GM18505 (cell line): ENCODE results near the gene ONECUT1.

Experiments
- ATAC-seq: cut with Tn5 transposase; IDR thresholded peaks from one replicate; pipeline ENCODE4 v1.9.1; 2021; ENCODE audit not compliant: unreplicated experiment
- POLR2A ChIP-seq: IDR thresholded peaks from 4 replicates; pipeline ENCODE4 v1.6.1; 2011; ENCODE audit warnings: borderline replicate concordance; ENCODE audit not compliant: insufficient read depth, insufficient read length; ENCODE audit errors: extremely low read depth

Gene ONECUT1

DNA sequence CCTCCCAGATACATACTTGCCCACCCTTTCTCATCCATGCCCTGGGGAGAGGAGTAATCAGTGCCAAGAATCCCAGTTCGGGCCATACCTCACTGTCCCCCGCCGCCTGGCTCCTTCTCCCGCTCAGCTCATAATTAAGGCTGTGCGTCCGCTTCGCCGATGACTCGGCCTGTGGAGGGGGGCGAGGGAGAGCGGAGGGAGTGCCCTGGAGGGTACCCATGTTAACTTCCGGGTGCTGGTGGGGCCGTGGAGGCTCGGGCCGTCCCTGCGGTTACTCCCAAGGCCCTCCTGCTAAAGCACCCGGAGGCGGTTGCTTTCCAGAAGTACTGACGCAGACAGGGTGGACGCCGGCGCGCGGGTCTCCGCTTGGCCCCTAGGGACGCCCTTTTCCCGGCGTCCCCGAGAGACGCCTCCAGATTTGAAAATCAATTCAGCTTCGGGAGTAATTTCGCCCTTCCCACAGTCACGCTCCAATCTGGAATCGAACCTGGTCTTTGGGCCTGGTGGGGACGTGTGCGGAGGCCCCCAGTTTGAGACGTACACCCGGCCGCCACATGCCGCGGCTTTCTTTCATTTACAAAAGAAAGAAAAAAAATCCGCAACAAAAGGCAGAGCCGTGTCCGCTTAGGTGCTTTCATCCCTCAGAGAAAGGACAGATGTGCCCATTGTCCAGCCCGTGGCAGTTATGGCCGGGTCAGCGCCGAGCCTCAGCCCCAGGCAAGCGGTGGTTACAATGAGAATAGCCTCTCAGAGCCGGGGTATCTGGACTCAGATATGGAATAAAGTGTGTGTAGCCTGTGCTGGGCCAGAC is 1.0 kb upstream of the ONECUT1 start:
- no peak for ATAC-seq
- no peak for TF ChIP-seq POLR2A

DNA sequence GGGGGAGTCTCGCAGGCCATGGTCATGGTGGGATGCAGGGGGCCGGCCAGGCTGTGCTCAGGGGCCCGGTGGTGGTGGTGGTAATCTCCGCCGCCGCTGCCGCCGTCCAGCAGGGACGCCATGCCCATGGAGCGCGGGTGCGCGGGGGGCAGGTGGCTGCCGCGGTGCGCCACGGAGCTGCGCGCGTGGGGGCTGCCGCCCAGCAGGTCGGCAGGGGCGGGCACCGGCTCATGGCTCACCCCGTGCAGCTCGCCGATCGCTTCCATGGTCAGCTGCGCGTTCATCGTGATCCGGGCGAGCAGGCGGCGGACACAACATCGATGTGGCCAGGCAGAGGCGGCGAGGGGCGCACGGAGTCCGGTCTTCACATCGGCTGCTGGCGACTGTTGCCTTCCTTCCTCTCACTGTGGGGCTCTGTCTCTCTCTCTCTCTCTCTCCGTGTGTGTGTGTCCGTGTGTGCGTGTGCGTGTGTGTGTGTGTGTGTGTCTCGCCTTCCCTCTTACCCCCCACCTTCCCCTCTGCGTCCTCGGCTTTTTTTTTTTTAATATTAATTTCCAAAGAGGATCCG is 451 bp downstream of the ONECUT1 start:
- TF ChIP-seq POLR2A: no peak
- no peak for ATAC-seq

DNA sequence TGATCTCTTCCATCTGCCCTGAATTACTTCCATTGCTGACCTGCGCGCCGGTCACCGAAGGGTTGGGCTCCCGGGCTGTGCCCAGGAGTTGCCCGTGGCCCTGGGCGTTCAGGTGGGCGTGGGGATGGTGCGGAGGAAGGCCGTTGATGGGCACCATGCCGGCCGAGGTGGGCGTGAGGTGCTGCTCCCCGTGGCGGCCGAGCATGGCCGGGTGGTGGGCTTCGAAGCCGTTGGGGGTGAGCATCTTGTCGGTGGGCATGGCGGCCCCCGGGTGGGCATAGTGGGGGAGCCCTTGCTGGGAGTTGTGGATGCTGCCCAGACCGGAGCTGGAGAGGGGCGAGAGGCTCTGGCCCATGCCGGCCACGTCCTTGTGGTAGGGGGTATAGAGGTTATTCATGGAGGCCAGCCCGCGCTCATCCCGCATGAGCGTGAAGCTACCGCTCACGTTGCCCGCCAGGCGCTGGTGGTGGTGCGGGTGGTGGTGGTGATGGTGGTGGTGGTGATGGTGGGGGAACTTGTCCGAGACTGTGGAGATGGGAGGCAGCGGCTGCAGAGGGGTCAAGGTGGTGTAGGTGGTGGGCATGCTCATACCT is 1.0 kb downstream of the ONECUT1 start:
- no peak for TF ChIP-seq POLR2A
- ATAC-seq: no peak

DNA sequence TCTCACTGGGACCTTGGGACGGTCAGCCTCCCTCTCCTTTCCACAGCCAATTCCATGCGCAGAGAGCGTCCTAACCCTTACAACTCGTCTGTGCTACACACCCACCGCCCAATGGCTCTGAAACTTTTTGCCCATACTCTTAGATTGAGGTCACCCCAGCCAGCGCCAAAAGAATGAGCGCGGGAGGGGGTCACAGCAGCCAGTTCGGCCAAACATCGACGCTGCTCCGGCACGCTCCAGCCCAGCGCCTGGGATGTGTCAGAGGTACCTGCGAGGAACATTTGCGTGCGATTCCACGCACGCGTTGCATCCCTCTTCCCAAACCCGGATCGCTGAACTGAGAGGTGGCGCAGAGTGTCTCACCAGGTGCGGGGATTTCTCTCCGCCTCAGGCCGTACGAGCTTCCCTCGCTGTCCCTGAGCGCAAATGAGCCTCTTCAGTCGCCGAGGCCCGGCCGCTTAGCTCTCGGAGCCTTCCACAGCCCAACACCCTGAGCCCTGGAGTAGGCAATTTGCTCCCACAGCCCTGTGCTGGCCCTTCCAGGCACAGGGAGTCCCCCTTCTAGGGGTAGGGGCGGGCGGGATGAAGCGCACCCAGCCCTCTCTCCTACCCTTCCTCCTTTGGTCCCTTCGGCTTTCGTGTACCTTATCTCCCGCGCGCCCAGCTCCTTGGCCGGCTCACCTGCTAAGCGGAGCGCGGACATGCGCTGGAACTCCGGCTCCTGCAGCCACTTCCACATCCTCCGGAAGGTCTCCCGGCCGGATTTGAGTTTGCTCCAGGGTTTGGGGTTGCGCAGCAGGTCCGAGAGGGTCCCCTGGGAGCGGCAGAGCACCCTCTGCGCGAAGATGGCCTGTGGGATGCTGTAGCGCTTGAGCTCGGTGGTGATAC is 1.8 kb downstream of the ONECUT1 start:
- ATAC-seq: no peak
- no peak for TF ChIP-seq POLR2A

DNA sequence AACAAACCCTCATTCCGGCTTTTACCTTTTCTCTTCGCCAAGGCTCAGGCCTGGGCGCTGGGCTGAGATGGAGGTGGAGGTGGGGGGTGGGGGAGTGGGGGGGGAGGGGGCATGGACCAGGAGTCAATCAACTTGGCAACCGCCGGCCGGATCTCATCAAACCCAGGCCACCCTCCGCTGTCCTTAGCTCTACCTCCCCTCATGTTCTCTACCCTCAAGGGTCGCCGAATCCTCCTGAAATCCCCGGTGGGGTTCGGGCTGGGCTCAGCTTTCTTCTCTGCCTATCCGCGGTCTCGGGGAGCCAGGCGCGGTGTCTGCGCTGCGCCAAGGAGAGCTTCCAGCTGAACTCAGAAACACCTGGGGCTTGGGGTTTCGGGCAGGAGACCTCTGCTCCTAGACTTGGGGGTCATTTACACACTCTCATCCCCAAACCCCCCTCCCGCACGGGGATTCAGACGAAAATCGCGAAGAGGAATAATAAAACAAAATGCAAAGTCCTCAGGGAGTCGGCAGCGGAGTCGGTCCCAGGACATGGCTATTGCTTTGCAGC is 2.5 kb downstream of the ONECUT1 start:
- no peak for TF ChIP-seq POLR2A
- no peak for ATAC-seq

DNA sequence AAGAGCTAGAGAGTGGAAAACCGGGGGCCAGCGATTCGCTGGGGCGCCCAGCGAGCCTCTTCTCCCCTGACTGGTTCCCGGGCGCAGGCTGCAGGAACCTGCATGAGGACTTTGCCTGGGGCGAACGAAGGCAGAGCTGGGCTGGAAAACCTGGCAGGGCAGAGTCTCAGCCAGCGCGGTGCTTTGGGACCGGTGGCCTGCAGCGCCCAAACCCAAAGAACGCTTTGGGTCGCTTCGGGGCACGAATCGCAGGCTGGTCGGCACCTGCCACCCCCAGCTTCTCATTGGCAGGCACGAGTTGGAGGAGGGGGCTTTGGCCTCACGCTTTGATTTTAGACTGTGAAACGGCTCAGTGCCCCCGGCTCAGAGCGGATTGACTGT is 3.0 kb downstream of the ONECUT1 start:
- TF ChIP-seq POLR2A: no peak
- ATAC-seq: no peak

DNA sequence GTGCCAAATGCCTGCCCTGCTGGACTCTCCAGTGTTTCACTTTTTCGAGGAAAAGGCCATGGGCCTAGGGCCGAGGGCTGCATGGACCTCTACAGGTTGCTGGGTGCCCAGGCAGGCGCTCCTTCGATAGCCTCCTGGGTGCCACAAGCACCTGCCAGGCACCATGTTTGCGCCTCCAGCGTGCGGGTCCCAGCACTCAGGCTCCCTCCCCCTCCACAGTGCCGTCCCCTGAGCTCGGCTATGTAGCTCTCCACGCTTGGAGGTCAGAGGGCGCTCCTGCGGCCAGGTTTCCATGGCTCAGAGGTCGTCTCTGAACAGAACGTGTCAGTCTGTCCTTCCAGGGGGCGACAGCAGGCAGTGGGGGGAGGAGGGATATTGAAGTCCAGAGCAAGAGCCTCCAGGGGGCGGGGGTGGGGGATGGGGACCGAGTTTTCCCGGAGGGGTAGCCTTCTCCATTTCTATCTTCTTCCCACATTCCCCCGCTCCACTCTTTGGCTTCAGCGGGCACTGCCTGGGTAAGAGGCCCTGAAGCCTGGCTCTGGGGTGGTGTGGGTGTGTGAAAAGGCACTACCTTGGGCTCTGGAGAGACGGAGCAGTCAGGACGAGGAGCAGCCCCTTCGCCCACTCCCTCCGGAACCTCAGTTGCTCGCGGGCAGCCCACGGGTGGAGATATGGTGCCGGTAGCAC is 3.6 kb downstream of the ONECUT1 start:
- ATAC-seq: no peak
- no peak for TF ChIP-seq POLR2A

DNA sequence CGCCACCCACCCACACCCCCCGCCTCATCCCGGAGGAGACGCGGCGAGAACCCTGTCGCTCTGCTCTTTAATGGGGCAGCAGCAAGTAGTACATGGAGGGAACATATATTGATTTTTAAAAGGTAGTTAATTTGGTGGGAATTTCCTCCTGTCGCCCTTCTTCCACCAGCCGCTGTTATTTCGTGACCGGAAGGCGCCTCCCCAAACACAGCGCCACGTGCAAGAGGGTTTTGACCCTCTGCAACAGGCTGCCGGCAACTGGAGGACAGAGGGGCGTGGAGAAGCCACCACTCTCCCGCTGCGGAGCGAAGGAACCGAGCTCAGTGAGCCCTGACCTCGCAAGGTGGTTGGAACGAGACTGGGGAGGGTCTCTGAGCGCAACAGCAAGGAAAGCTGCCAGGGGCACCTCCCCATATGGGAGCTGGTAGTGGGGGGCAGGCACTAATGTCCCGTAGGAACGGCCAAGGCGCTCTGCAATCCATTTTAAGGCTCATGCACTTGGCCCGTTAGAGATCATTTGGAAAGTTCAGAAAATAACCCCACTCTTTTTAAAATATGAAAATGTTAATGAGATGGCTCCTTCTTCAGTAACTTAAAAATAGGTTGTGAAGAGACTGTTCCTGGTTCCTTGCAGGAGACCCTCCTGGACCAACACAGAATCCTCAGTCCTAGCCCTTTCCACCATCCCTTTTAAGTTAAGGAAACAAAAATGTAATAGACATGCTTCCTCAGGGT is 4.3 kb downstream of the ONECUT1 start:
- TF ChIP-seq POLR2A: no peak
- ATAC-seq: no peak

DNA sequence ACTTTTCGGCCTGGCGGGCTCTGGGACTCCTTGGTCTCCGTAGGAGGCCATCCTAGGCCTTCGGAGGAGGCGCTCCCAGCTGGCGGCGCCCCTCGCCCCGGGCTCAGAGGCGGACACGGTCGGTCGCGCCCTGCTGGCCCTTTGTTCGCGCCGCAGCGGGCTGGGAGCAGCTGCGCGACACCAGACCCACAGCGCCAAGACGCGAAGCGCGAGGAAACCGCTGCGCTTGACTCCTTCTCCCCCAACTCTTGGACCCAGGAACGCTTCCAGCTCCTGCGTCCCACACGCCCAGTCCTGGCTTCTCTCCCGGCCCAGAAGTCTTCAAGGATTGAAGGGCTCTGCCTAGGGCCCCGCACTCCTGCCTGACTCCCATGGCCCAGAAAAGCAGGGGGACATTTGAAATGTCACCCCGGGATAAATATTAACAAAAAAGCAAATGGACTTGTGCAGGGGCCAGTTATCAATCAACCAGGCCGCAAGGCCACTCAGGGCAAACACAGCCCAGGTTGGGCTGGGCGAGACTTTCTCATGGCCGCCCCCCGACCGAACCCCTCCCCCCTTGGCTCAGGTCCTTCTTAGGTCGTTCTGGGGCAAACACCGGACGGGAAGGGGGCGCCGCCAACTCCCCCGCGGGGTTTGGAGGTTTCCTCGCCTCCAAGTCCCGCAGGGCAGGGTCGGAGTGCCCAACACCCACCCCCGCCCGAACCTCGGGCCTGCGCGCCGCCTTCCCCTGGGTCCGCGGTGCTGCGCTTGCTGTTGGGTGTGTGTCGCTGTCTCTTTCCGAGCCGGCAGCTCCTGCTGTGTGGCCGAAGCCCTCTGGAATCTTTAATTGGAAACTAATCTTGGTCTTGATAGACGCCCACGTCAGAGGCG is 5.1 kb downstream of the ONECUT1 start:
- no peak for ATAC-seq
- TF ChIP-seq POLR2A: no peak

DNA sequence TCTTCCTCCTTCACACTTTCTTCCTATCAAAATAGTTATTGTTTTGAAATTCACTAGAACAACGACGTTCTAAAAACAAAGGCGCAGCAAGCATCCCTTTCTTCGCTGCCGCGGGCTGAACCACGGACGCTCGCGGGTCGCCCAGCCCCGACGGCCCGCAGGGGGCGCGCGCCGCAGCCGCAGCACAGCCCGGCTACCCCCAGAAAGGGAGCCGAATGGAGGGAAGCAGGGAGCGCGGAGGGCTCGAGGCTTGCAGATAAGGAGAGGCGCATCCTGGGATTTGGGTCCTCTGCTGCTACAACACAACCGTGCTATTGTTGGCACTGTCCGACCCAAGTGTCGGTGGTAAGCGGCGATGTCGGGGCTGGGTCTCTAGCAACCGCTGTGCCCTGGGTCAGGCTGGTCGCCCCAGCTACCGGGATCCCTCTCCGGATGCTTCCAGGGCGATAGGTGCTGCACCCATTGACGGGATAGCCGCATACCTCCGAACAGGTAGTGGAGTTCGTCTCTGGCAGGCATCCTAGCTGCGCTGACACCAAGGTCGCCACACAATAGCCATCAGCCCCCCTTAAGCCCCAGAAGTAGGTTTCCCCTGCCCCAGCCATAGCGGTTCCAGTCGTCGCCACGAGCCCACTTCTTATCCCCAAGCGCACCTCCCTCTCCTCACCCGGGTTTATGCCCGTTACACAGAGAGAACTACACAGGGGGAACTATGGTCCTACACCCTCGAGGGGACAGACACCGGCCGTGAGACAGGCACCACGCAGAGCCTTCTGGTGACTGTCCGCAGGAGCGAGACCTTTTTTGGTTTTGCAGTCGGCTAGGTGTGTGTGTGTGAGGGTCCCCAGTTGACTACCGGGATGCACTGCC is 6.0 kb downstream of the ONECUT1 start:
- TF ChIP-seq POLR2A: no peak
- no peak for ATAC-seq
